SH-SY5Y (cell line): ENCODE data around the gene SF3A2.

Source experiments
- GATA2 ChIP-seq: IDR thresholded peaks from 2 replicates; pipeline ENCODE4 v1.6.1; 2011; ENCODE audit warnings: mild to moderate bottlenecking, low read depth, low read length
- GATA3 ChIP-seq: IDR thresholded peaks from 2 replicates; pipeline ENCODE4 v1.6.1; 2011; ENCODE audit warnings: low read depth, mild to moderate bottlenecking, low read length, moderate library complexity

- TF ChIP-seq GATA2 = no peak
- TF ChIP-seq GATA3 = no peak
Observed at GRCh38 chr19:2290441-2291184, 54.0 kb downstream of the SF3A2 start.
